MM.1S (cell line): ENCODE data around the gene CDH4.
"Not testable (repeated sequence)": the region's sequence is repeated elsewhere in the genome, so short reads cannot be mapped to it uniquely, and the experiment has no call there.

Source experiments
- DNase-seq: peaks from one replicate; pipeline ENCODE4 v3.0.0-alpha.2; 2015
- H2AFZ ChIP-seq: fragments of 300-600 bp; sonication (generic); 2 replicates; pipeline ENCODE4 v1.6.0; 2016; ENCODE audit warnings: antibody characterized with exemption, low read length
- H3F3A ChIP-seq: fragments of 300-600 bp; sonication (generic); 2 replicates; pipeline ENCODE4 v1.6.1; 2016; ENCODE audit warnings: mild to moderate bottlenecking, antibody characterized with exemption, low read length, moderate library complexity, mixed read lengths; ENCODE audit not compliant: insufficient read depth
- H3K27ac ChIP-seq: fragments of 300-600 bp; sonication (generic); 2 replicates; pipeline ENCODE4 v1.5.1; 2016; ENCODE audit warnings: mild to moderate bottlenecking, low read length
- H3K27me3 ChIP-seq: fragments of 300-600 bp; sonication (generic); replicated peaks from 2 replicates; pipeline ENCODE4 v1.6.0; 2016; ENCODE audit warnings: low read length; ENCODE audit not compliant: insufficient read depth
- H3K36me3 ChIP-seq: fragments of 300-600 bp; sonication (generic); replicated peaks from 2 replicates; pipeline ENCODE4 v1.6.1; 2016; ENCODE audit warnings: mild to moderate bottlenecking, low read length, mixed read lengths; ENCODE audit not compliant: insufficient read depth
- H3K4me1 ChIP-seq: fragments of 300-600 bp; sonication (generic); 2 replicates; pipeline ENCODE4 v1.6.1; 2016; ENCODE audit warnings: low read length, mixed read lengths
- H3K4me2 ChIP-seq: fragments of 300-600 bp; sonication (generic); 2 replicates; pipeline ENCODE4 v1.6.0; 2016; ENCODE audit warnings: low read depth, low read length
- H3K4me3 ChIP-seq: fragments of 300-600 bp; sonication (generic); 2 replicates; pipeline ENCODE4 v1.5.1; 2016; ENCODE audit warnings: low read length, mixed read lengths
- H3K79me2 ChIP-seq: fragments of 300-600 bp; sonication (generic); 2 replicates; pipeline ENCODE4 v1.6.1; 2016; ENCODE audit warnings: mixed run types, low read length, mixed read lengths
- H3K9ac ChIP-seq: fragments of 300-600 bp; sonication (generic); 2 replicates; pipeline ENCODE4 v1.6.1; 2016; ENCODE audit warnings: low read length, mixed read lengths
- H3K9me2 ChIP-seq: fragments of 300-600 bp; sonication (generic); replicated peaks from 2 replicates; pipeline ENCODE4 v1.6.1; 2016; ENCODE audit warnings: mild to moderate bottlenecking, low read length, mixed read lengths; ENCODE audit not compliant: insufficient read depth
- H3K9me3 ChIP-seq: fragments of 300-600 bp; sonication (generic); replicated peaks from 2 replicates; pipeline ENCODE4 v1.6.1; 2016; ENCODE audit warnings: mild to moderate bottlenecking, low read length, mixed read lengths; ENCODE audit not compliant: insufficient read depth
- H4K20me1 ChIP-seq: fragments of 300-600 bp; sonication (generic); 2 replicates; pipeline ENCODE4 v1.6.1; 2016; ENCODE audit warnings: mild to moderate bottlenecking, low read length, moderate library complexity, mixed read lengths; ENCODE audit not compliant: insufficient read depth
- CTCF ChIP-seq: fragments of 300-600 bp; sonication (generic); IDR thresholded peaks from 2 replicates; pipeline ENCODE4 v1.5.1; 2016; ENCODE audit warnings: antibody characterized with exemption, low read length, mixed read lengths
- EZH2 ChIP-seq: fragments of 300-600 bp; sonication (generic); optimal IDR thresholded peaks from 2 replicates; pipeline ENCODE3; 2017; ENCODE audit warnings: low read depth, mild to moderate bottlenecking, antibody characterized with exemption, low read length, mixed read lengths
- EZH2phosphoT487 ChIP-seq: fragments of 300-600 bp; sonication (generic); IDR thresholded peaks from 2 replicates; pipeline ENCODE4 v1.6.1; 2018; ENCODE audit warnings: antibody characterized with exemption, low read length

CDH4 gene

DNA sequence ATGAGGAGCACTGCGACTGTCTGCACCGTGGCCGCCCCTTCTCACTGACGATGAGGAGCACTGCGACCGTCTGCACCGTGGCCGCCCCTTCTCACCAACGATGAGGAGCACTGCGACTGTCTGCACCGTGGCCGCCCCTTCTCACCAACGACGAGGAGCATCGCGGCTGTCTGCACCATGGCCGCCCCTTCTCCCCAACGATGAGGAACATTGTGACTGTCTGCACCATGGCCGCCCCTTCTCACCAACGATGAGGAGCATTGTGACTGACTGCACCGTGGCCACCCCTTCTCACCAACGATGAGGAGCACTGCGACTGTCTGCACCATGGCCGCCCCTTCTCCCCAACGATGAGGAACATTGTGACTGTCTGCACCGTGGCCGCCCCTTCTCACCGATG, 696.0 kb downstream of the CDH4 start:
- DNase-seq, H3K9me2 ChIP-seq, H3K27me3 ChIP-seq, H4K20me1 ChIP-seq, H3K27ac ChIP-seq, H3K79me2 ChIP-seq, H3K9ac ChIP-seq, H2AFZ ChIP-seq, H3K4me2 ChIP-seq, H3K9me3 ChIP-seq, H3K4me3 ChIP-seq, H3K4me1 ChIP-seq, H3K36me3 ChIP-seq, H3F3A ChIP-seq: not testable (repeated sequence)

- Histone ChIP-seq H3K9me2 (no peaks in the 10 kb centered on the region), H3K4me3 (no peak overlapping the region), H3K4me1 (no peaks in the 10 kb centered on the region), H3K9me3 (no peaks in the 10 kb centered on the region), H3K4me2 (no peak overlapping the region), H3K9ac (no peak overlapping the region), H3K79me2 (no peaks in the 10 kb centered on the region), H3K27ac (no peak overlapping the region), H4K20me1 (no peaks in the 10 kb centered on the region), H3F3A (no peaks in the 10 kb centered on the region), H2AFZ (no peak overlapping the region), H3K27me3 (peaks cover 14% of the 10 kb centered on the region), H3K36me3 (no peaks in the 10 kb centered on the region)
- TF ChIP-seq EZH2phosphoT487 (no peak), EZH2 (no peak), CTCF (no peak)
- no peak for DNase-seq
Observed at GRCh38 chr20:61948586-61949362, 696.7 kb downstream of the CDH4 start.

GRCh38 chr20:61949363-61949713, 697.3 kb downstream of the CDH4 start:
- Histone ChIP-seq H3K36me3 (no peaks in the 10 kb centered on the region), H3K9me2 (no peaks in the 10 kb centered on the region), H3K9me3 (no peaks in the 10 kb centered on the region), H2AFZ (no peak overlapping the region), H3K4me3 (no peak overlapping the region), H4K20me1 (no peaks in the 10 kb centered on the region), H3K4me2 (no peak overlapping the region), H3F3A (no peaks in the 10 kb centered on the region), H3K4me1 (no peaks in the 10 kb centered on the region), H3K27me3 (peaks cover 20% of the 10 kb centered on the region), H3K27ac (no peak overlapping the region), H3K9ac (no peak overlapping the region), H3K79me2 (no peaks in the 10 kb centered on the region)
- DNase-seq: no peak
- TF ChIP-seq EZH2 (no peak), EZH2phosphoT487 (no peak), CTCF (no peak)
